ENCODE results near the gene BBX. TPM values are rescaled to one million over a fixed set of nuclear protein-coding genes. Genes with fewer than 3 reads are reported as not detected.

BBX gene
- total RNA-seq, 1 experiment from 2014 or later: 45.0 TPM

DNA sequence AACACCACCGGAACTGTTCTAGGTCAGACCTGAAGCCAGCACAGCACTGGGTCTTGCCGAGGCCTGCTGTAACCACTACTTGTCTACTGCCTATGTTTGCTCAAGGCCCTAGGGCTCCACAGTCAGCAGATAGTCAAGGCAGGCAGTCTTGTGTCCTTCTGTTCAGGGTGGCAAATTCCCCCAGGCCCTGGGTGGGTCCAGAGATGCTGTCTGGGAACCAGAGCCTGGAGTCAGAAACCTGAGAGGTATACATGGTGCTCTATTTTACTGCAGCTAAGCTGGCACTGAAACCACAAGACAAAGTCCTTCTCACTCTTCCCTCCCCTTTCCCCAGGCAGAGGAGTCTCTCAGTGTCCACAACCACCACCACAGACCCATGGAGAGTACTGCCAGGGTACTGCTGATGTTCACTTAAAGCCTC lies 89.9 kb downstream of the BBX start:
- ATAC-seq (no peak), DNase-seq (ENCODE audit: low spot score) (no peak)
- Mint-ChIP-seq H3K4me1 (peaks cover 29% of the 10 kb centered on the region), H3K36me3 (peaks cover 2% of the 10 kb centered on the region), H3K4me3 (no peak overlapping the region), H3K27ac (0 out of 2 replicates have a peak overlapping the region, but pooled peaks have one; percentile 30), H3K9me3 (peaks cover 10% of the 10 kb centered on the region), H3K27me3 (ENCODE audit: low read depth) (no peaks in the 10 kb centered on the region; the same call in 1 of the 2 replicates)
- TF ChIP-seq ATF1 (CRISPR knock-in tag; IDR thresholded peaks at IDR 0.05) (no peak), GABPB1 (CRISPR knock-in tag; IDR thresholded peaks at IDR 0.05) (no peak), SOX15 (CRISPR knock-in tag; IDR thresholded peaks at IDR 0.05) (no peak), RORB (CRISPR knock-in tag; IDR thresholded peaks at IDR 0.05) (no peak), RELA (CRISPR knock-in tag; IDR thresholded peaks at IDR 0.05; ENCODE audit: borderline replicate concordance) (no peak), ZNF263 (CRISPR knock-in tag; IDR thresholded peaks at IDR 0.05; ENCODE audit: low read depth) (no peak), NFATC4 (CRISPR knock-in tag; IDR thresholded peaks at IDR 0.05) (no peak), SP1 (CRISPR knock-in tag; conservative IDR thresholded peaks at IDR 0.05) (no peak), MYBL2 (CRISPR knock-in tag; IDR thresholded peaks at IDR 0.05) (no peak), GTF2I (CRISPR knock-in tag; conservative IDR thresholded peaks at IDR 0.05) (no peak), ZNF423 (CRISPR knock-in tag; IDR thresholded peaks at IDR 0.05) (no peak), ZNF416 (CRISPR knock-in tag; IDR thresholded peaks at IDR 0.05) (no peak)
- TF ChIP-seq, protein P1, sequence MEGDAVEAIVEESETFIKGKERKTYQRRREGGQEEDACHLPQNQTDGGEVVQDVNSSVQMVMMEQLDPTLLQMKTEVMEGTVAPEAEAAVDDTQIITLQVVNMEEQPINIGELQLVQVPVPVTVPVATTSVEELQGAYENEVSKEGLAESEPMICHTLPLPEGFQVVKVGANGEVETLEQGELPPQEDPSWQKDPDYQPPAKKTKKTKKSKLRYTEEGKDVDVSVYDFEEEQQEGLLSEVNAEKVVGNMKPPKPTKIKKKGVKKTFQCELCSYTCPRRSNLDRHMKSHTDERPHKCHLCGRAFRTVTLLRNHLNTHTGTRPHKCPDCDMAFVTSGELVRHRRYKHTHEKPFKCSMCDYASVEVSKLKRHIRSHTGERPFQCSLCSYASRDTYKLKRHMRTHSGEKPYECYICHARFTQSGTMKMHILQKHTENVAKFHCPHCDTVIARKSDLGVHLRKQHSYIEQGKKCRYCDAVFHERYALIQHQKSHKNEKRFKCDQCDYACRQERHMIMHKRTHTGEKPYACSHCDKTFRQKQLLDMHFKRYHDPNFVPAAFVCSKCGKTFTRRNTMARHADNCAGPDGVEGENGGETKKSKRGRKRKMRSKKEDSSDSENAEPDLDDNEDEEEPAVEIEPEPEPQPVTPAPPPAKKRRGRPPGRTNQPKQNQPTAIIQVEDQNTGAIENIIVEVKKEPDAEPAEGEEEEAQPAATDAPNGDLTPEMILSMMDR (IDR thresholded peaks at IDR 0.05): no peak
- TF ChIP-seq, protein P2, sequence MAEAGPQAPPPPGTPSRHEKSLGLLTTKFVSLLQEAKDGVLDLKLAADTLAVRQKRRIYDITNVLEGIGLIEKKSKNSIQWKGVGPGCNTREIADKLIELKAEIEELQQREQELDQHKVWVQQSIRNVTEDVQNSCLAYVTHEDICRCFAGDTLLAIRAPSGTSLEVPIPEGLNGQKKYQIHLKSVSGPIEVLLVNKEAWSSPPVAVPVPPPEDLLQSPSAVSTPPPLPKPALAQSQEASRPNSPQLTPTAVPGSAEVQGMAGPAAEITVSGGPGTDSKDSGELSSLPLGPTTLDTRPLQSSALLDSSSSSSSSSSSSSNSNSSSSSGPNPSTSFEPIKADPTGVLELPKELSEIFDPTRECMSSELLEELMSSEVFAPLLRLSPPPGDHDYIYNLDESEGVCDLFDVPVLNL (CRISPR knock-in tag; IDR thresholded peaks at IDR 0.05; ENCODE audit: borderline replicate concordance, low read depth): no peak
- TF ChIP-seq, protein P3, sequence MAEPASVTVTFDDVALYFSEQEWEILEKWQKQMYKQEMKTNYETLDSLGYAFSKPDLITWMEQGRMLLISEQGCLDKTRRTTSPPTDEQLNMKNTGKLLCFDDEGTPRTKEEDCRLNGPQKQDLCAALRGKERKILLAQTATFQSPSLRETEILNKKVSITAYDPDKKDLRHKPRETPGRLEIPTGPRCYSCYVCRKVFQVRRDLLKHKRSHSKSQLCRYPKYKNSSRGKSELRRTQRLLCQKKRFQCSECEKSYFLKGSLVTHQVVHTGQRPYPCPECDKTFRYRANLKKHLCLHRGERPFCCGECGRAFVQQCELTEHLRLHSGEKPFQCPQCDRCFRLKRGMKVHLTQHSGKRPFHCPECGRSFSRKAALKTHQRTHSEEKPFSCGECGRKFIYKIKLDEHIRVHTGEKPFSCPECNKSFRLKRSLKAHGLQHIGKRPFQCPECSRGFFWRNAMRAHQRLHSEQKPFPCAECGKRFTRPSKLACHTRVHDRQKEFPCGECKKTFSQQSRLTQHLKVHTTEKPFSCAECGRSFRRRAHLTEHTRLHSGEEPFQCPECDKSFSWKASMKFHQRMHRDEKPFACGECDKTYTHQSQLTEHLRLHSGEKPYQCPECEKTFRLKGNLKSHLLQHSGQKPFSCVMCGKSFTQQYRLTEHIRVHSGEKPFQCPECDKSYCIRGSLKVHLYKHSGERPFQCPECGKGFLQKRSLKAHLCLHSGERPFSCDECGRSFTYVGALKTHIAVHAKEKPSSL (CRISPR knock-in tag; conservative IDR thresholded peaks at IDR 0.05): no peak
- TF ChIP-seq, protein P4, sequence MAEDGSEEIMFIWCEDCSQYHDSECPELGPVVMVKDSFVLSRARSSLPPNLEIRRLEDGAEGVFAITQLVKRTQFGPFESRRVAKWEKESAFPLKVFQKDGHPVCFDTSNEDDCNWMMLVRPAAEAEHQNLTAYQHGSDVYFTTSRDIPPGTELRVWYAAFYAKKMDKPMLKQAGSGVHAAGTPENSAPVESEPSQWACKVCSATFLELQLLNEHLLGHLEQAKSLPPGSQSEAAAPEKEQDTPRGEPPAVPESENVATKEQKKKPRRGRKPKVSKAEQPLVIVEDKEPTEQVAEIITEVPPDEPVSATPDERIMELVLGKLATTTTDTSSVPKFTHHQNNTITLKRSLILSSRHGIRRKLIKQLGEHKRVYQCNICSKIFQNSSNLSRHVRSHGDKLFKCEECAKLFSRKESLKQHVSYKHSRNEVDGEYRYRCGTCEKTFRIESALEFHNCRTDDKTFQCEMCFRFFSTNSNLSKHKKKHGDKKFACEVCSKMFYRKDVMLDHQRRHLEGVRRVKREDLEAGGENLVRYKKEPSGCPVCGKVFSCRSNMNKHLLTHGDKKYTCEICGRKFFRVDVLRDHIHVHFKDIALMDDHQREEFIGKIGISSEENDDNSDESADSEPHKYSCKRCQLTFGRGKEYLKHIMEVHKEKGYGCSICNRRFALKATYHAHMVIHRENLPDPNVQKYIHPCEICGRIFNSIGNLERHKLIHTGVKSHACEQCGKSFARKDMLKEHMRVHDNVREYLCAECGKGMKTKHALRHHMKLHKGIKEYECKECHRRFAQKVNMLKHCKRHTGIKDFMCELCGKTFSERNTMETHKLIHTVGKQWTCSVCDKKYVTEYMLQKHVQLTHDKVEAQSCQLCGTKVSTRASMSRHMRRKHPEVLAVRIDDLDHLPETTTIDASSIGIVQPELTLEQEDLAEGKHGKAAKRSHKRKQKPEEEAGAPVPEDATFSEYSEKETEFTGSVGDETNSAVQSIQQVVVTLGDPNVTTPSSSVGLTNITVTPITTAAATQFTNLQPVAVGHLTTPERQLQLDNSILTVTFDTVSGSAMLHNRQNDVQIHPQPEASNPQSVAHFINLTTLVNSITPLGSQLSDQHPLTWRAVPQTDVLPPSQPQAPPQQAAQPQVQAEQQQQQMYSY (CRISPR knock-in tag; IDR thresholded peaks at IDR 0.05): no peak
- TF ChIP-seq, protein P5, sequence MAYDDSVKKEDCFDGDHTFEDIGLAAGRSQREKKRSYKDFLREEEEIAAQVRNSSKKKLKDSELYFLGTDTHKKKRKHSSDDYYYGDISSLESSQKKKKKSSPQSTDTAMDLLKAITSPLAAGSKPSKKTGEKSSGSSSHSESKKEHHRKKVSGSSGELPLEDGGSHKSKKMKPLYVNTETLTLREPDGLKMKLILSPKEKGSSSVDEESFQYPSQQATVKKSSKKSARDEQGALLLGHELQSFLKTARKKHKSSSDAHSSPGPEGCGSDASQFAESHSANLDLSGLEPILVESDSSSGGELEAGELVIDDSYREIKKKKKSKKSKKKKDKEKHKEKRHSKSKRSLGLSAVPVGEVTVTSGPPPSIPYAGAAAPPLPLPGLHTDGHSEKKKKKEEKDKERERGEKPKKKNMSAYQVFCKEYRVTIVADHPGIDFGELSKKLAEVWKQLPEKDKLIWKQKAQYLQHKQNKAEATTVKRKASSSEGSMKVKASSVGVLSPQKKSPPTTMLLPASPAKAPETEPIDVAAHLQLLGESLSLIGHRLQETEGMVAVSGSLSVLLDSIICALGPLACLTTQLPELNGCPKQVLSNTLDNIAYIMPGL (CRISPR knock-in tag; IDR thresholded peaks at IDR 0.05): no peak
- TF ChIP-seq, protein P6, sequence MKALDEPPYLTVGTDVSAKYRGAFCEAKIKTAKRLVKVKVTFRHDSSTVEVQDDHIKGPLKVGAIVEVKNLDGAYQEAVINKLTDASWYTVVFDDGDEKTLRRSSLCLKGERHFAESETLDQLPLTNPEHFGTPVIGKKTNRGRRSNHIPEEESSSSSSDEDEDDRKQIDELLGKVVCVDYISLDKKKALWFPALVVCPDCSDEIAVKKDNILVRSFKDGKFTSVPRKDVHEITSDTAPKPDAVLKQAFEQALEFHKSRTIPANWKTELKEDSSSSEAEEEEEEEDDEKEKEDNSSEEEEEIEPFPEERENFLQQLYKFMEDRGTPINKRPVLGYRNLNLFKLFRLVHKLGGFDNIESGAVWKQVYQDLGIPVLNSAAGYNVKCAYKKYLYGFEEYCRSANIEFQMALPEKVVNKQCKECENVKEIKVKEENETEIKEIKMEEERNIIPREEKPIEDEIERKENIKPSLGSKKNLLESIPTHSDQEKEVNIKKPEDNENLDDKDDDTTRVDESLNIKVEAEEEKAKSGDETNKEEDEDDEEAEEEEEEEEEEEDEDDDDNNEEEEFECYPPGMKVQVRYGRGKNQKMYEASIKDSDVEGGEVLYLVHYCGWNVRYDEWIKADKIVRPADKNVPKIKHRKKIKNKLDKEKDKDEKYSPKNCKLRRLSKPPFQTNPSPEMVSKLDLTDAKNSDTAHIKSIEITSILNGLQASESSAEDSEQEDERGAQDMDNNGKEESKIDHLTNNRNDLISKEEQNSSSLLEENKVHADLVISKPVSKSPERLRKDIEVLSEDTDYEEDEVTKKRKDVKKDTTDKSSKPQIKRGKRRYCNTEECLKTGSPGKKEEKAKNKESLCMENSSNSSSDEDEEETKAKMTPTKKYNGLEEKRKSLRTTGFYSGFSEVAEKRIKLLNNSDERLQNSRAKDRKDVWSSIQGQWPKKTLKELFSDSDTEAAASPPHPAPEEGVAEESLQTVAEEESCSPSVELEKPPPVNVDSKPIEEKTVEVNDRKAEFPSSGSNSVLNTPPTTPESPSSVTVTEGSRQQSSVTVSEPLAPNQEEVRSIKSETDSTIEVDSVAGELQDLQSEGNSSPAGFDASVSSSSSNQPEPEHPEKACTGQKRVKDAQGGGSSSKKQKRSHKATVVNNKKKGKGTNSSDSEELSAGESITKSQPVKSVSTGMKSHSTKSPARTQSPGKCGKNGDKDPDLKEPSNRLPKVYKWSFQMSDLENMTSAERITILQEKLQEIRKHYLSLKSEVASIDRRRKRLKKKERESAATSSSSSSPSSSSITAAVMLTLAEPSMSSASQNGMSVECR (CRISPR knock-in tag; IDR thresholded peaks at IDR 0.05; ENCODE audit: borderline replicate concordance): no peak
- TF ChIP-seq, protein P7, sequence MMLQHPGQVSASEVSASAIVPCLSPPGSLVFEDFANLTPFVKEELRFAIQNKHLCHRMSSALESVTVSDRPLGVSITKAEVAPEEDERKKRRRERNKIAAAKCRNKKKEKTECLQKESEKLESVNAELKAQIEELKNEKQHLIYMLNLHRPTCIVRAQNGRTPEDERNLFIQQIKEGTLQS (CRISPR knock-in tag; conservative IDR thresholded peaks at IDR 0.05): no peak
- TF ChIP-seq, protein P8, sequence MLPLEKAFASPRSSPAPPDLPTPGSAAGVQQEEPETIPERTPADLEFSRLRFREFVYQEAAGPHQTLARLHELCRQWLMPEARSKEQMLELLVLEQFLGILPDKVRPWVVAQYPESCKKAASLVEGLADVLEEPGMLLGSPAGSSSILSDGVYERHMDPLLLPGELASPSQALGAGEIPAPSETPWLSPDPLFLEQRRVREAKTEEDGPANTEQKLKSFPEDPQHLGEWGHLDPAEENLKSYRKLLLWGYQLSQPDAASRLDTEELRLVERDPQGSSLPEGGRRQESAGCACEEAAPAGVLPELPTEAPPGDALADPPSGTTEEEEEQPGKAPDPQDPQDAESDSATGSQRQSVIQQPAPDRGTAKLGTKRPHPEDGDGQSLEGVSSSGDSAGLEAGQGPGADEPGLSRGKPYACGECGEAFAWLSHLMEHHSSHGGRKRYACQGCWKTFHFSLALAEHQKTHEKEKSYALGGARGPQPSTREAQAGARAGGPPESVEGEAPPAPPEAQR (CRISPR knock-in tag; IDR thresholded peaks at IDR 0.05): no peak
- POLR2A ChIA-PET: interaction anchor here (0.6 kb wide), 1 partner anchor 88 kb away, joined by 3 read pairs; no protein-coding TSS in a partner anchor
- CTCF ChIA-PET: interaction anchor here (0.7 to 1.5 kb wide), 3 partner anchors 18 to 48 kb away, joined by 3 to 4 read pairs (median 3); no protein-coding TSS in a partner anchor

All from WTC11 (cell line).